HFF-Myc (cell line): ENCODE data around the gene SAPCD2.

Experiments used
- DNase-seq: peaks from one replicate; pipeline ENCODE4 v3.0.0-alpha.2; 2011; ENCODE audit warnings: low read depth; ENCODE audit errors: extremely low read depth
- H3K4me3 ChIP-seq: replicated peaks from 2 replicates; pipeline ENCODE4 v1.5.1; 2011; ENCODE audit warnings: low read depth, mild to moderate bottlenecking, control low read depth, low read length
- CTCF ChIP-seq: IDR thresholded peaks from 2 replicates; pipeline ENCODE4 v1.5.1; 2012; ENCODE audit warnings: mild to moderate bottlenecking, low read depth, low read length, control low read depth; ENCODE audit errors: missing control alignments

Gene SAPCD2

GRCh38 chr9:137014776-137015539 lies 55.4 kb downstream of the SAPCD2 start:
- no peak for DNase-seq
- H3K4me3 ChIP-seq, result no peak overlapping the region
- no peak for TF ChIP-seq CTCF

- no peak overlapping the region for H3K4me3 ChIP-seq
- no peak for DNase-seq
- TF ChIP-seq CTCF, result no peak
These were observed 56.2 kb downstream of the SAPCD2 start for GRCh38 chr9:137014166-137014565.

GRCh38 chr9:137013571-137013940 lies 56.8 kb downstream of the SAPCD2 start:
- no peak for TF ChIP-seq CTCF
- H3K4me3 ChIP-seq, result no peak overlapping the region
- DNase-seq, result no peak

GRCh38 chr9:137012694-137013570 lies 57.4 kb downstream of the SAPCD2 start:
- no peak overlapping the region for H3K4me3 ChIP-seq
- no peak for DNase-seq
- no peak for TF ChIP-seq CTCF
